Panc1 (cell line): Measurements from ENCODE around the gene RNF213.

Source experiments
- POLR2AphosphoS5 ChIP-seq: IDR thresholded peaks from 2 replicates; pipeline ENCODE4 v1.6.1; 2012; ENCODE audit warnings: mild to moderate bottlenecking, low read depth, low read length, moderate library complexity
- TF ChIP-seq, protein P1 (sequence below): fragments of 450-650 bp; IDR thresholded peaks from 2 replicates; pipeline ENCODE4 v1.5.1; 2017; ENCODE audit warnings: mild to moderate bottlenecking

- TF ChIP-seq, protein P1, sequence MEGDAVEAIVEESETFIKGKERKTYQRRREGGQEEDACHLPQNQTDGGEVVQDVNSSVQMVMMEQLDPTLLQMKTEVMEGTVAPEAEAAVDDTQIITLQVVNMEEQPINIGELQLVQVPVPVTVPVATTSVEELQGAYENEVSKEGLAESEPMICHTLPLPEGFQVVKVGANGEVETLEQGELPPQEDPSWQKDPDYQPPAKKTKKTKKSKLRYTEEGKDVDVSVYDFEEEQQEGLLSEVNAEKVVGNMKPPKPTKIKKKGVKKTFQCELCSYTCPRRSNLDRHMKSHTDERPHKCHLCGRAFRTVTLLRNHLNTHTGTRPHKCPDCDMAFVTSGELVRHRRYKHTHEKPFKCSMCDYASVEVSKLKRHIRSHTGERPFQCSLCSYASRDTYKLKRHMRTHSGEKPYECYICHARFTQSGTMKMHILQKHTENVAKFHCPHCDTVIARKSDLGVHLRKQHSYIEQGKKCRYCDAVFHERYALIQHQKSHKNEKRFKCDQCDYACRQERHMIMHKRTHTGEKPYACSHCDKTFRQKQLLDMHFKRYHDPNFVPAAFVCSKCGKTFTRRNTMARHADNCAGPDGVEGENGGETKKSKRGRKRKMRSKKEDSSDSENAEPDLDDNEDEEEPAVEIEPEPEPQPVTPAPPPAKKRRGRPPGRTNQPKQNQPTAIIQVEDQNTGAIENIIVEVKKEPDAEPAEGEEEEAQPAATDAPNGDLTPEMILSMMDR: no peak
- no peak for TF ChIP-seq POLR2AphosphoS5
These were observed 29.5 kb downstream of the RNF213 start for GRCh38 chr17:80290156-80290555.
